ENCODE data around the gene STRBP. TPM values are rescaled to one million over a fixed set of nuclear protein-coding genes. Genes with fewer than 3 reads are reported as not detected.

STRBP gene
- total RNA-seq, 1 donor from 2014 or later = 99.4 TPM

DNA sequence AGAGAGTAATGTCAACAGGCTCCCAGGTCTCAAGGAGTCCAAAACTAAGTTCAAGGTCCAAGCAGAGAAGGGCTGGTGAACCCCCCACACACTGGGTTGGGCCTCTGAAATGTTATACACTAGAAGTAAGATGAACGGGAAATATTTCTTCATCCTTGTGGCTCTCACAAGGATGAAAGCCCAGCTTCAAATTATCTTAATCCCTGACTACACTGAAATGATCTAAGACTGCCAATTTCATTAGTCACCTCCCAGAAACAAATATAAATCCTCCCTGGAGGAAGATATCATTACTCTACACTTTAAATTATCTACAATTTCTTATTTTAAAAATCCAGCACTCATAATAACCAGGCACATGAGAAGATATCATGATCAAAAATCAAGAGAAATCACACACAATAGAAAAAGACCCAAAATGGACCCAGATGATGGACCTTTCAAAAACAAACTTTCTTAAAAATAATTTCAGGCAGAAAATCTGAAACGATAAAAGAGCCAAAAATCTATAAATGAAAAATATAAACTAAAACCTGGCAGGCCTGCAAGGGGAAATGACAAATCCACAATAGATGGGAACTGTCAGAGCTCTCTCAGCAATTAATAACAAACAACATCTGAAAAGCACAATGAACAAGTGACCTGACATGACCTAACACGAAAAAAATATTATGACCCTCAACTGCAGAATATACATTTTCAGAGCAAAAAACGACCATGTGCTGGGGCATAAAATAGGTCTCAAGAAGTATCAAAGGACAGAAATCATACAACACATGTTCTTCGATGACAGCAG is 117.5 kb downstream of the STRBP start:
- H3K79me2 ChIP-seq (ENCODE audit: low read depth) = no peaks in the 10 kb centered on the region
- Mint-ChIP-seq H3K9me3 (no peaks in the 10 kb centered on the region), H3K27ac (no peak overlapping the region), H3K36me3 (peaks cover 22% of the 10 kb centered on the region), H3K4me3 (no peak overlapping the region), H3K27me3 (ENCODE audit: insufficient read depth, low read depth) (no peaks in the 10 kb centered on the region), H3K4me1 (no peaks in the 10 kb centered on the region)
- no peak overlapping the region for H3K9ac ChIP-seq
- peaks cover 11% of the 10 kb centered on the region for H3K36me3 ChIP-seq
- DNase-seq (ENCODE audit: low spot score) = no peak
- H3K27ac ChIP-seq = no peak overlapping the region
- no peaks in the 10 kb centered on the region for H3K4me1 ChIP-seq
- TF ChIP-seq, protein P1, sequence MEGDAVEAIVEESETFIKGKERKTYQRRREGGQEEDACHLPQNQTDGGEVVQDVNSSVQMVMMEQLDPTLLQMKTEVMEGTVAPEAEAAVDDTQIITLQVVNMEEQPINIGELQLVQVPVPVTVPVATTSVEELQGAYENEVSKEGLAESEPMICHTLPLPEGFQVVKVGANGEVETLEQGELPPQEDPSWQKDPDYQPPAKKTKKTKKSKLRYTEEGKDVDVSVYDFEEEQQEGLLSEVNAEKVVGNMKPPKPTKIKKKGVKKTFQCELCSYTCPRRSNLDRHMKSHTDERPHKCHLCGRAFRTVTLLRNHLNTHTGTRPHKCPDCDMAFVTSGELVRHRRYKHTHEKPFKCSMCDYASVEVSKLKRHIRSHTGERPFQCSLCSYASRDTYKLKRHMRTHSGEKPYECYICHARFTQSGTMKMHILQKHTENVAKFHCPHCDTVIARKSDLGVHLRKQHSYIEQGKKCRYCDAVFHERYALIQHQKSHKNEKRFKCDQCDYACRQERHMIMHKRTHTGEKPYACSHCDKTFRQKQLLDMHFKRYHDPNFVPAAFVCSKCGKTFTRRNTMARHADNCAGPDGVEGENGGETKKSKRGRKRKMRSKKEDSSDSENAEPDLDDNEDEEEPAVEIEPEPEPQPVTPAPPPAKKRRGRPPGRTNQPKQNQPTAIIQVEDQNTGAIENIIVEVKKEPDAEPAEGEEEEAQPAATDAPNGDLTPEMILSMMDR (IDR thresholded peaks at IDR 0.05) = no peak
- no peak for TF ChIP-seq EZH2phosphoT487 (IDR thresholded peaks at IDR 0.05)
- TF ChIP-seq EZH2 (IDR thresholded peaks at IDR 0.05) = no peak
- no peaks in the 10 kb centered on the region for H3K9me3 ChIP-seq (ENCODE audit: low read depth)
- no peak overlapping the region for H2AFZ ChIP-seq (replicated peaks)
- H3K27me3 ChIP-seq = no peaks in the 10 kb centered on the region
- H3K4me3 ChIP-seq = no peak overlapping the region
- H3K4me2 ChIP-seq = no peak overlapping the region
- no peaks in the 10 kb centered on the region for H4K20me1 ChIP-seq (ENCODE audit: low read depth)
- no peaks in the 10 kb centered on the region for H3F3A ChIP-seq (ENCODE audit: low read depth)

DNA sequence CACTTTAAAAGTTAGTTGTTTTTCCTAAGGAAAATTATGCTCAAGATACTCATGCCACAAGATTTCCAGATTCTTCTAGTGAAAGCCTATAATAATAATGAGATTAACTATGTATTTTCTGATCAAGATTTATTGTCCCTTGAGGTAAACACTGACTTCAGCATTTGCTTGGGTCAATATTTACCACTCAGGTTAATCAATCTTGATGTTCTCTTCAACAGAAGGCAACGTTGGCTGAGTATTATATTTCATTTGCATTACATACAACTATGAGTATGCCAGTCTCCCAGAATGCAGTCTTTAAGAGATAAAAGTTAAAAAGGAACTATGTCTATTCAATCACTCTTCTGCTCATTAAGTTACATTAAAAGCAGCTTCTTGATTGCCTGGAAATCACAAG is 119.3 kb downstream of the STRBP start:
- H3K4me2 ChIP-seq = no peak overlapping the region
- no peaks in the 10 kb centered on the region for H3K27me3 ChIP-seq
- peaks cover 14% of the 10 kb centered on the region for H3K36me3 ChIP-seq
- Mint-ChIP-seq H3K4me1 (no peaks in the 10 kb centered on the region), H3K9me3 (no peaks in the 10 kb centered on the region), H3K4me3 (no peak overlapping the region), H3K27me3 (ENCODE audit: insufficient read depth, low read depth) (no peaks in the 10 kb centered on the region), H3K36me3 (peaks cover 26% of the 10 kb centered on the region), H3K27ac (no peak overlapping the region)
- H3K4me1 ChIP-seq = no peaks in the 10 kb centered on the region
- no peaks in the 10 kb centered on the region for H3F3A ChIP-seq (ENCODE audit: low read depth)
- no peak overlapping the region for H2AFZ ChIP-seq (replicated peaks)
- H4K20me1 ChIP-seq (ENCODE audit: low read depth) = no peaks in the 10 kb centered on the region
- no peaks in the 10 kb centered on the region for H3K9me3 ChIP-seq (ENCODE audit: low read depth)
- no peak overlapping the region for H3K27ac ChIP-seq
- no peak overlapping the region for H3K9ac ChIP-seq
- H3K79me2 ChIP-seq (ENCODE audit: low read depth) = no peaks in the 10 kb centered on the region
- TF ChIP-seq EZH2 (IDR thresholded peaks at IDR 0.05) = no peak
- TF ChIP-seq, protein P1 (IDR thresholded peaks at IDR 0.05) = no peak
- no peak for TF ChIP-seq EZH2phosphoT487 (IDR thresholded peaks at IDR 0.05)
- H3K4me3 ChIP-seq = no peak overlapping the region
- DNase-seq (ENCODE audit: low spot score) = no peak

DNA sequence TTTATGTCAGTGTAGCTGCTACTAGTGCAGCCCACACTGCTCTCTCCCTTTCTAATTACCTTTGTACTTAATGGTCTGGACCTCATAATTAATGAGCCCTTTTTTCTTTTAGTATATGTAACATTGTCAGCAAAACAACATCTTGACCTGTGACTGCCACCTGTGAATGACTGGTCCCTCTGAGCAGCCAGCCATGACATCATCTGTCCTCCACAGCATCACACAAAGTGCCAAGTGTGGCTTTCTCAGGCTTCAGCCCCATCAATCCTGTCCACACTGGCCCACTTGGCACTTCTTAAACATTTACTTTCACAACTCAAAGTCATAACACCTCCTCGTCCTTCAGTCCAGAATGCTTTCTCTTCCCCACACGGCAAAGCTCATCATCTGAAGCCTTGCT is 130.2 kb downstream of the STRBP start:
- H3K4me3 Mint-ChIP-seq = no peak overlapping the region
- H3K79me2 ChIP-seq (ENCODE audit: low read depth) = no peaks in the 10 kb centered on the region

More for the DNA sequence above, 130.2 kb downstream of the STRBP start:
- Histone ChIP-seq H3K4me3 (no peak overlapping the region), H3K4me2 (no peak overlapping the region), H3F3A (ENCODE audit: low read depth) (peaks cover 4% of the 10 kb centered on the region), H4K20me1 (ENCODE audit: low read depth) (no peaks in the 10 kb centered on the region), H3K36me3 (no peaks in the 10 kb centered on the region), H3K4me1 (no peaks in the 10 kb centered on the region), H3K9ac (no peak overlapping the region), H2AFZ (replicated peaks) (no peak overlapping the region), H3K27ac (no peak overlapping the region), H3K9me3 (ENCODE audit: low read depth) (no peaks in the 10 kb centered on the region), H3K27me3 (no peaks in the 10 kb centered on the region)
- TF ChIP-seq EZH2 (IDR thresholded peaks at IDR 0.05) = no peak
- TF ChIP-seq, protein P1 (IDR thresholded peaks at IDR 0.05) = no peak
- TF ChIP-seq EZH2phosphoT487 (IDR thresholded peaks at IDR 0.05) = no peak
- H3K4me1 Mint-ChIP-seq = peaks cover 2% of the 10 kb centered on the region
- no peak overlapping the region for H3K27ac Mint-ChIP-seq
- H3K27me3 Mint-ChIP-seq (ENCODE audit: insufficient read depth, low read depth) = no peaks in the 10 kb centered on the region
- H3K36me3 Mint-ChIP-seq = peaks cover 4% of the 10 kb centered on the region
- no peak for DNase-seq (ENCODE audit: low spot score)
- no peaks in the 10 kb centered on the region for H3K9me3 Mint-ChIP-seq
